ENCODE measurements around the gene MORC2.

MORC2 gene

GRCh38 chr22:30885001-30885366 is 83.6 kb downstream of the MORC2 start:
- DNase-seq, result no peak

GRCh38 chr22:30884211-30885000 is 84.2 kb downstream of the MORC2 start:
- no peak for DNase-seq

GRCh38 chr22:30883586-30884145 is 84.9 kb downstream of the MORC2 start:
- no peak for DNase-seq

- no peak for DNase-seq
These were observed 85.5 kb downstream of the MORC2 start for GRCh38 chr22:30882974-30883533.

GRCh38 chr22:30882184-30882717 is 86.3 kb downstream of the MORC2 start:
- no peak for DNase-seq

- no peak for DNase-seq
These were observed 87.0 kb downstream of the MORC2 start for GRCh38 chr22:30881361-30882183.

- no peak for DNase-seq
These were observed 87.7 kb downstream of the MORC2 start for GRCh38 chr22:30880847-30881246.

- DNase-seq, result no peak
These were observed 88.4 kb downstream of the MORC2 start for GRCh38 chr22:30880181-30880601.

- no peak for DNase-seq
These were observed 89.2 kb downstream of the MORC2 start for GRCh38 chr22:30879415-30879797.

GRCh38 chr22:30878516-30879414 is 89.8 kb downstream of the MORC2 start:
- DNase-seq, result no peak

GRCh38 chr22:30877662-30878515 is 90.7 kb downstream of the MORC2 start:
- no peak for DNase-seq

GRCh38 chr22:30876915-30877553 is 91.5 kb downstream of the MORC2 start:
- DNase-seq, result no peak

- no peak for DNase-seq
These were observed 92.3 kb downstream of the MORC2 start for GRCh38 chr22:30876221-30876751.

- no peak for DNase-seq
These were observed 92.9 kb downstream of the MORC2 start for GRCh38 chr22:30875481-30876215.
